ENCODE measurements around the gene GPN3.
"Not testable (repeated sequence)": the region's sequence is repeated elsewhere in the genome, so short reads cannot be mapped to it uniquely, and the experiment has no call there.

Gene GPN3
- 8.3 to 30.0 (median 19.0) reads per million in 18 experiments for total RNA-seq

- peak; percentile 98 for DNase-seq
Observed at GRCh38 chr12:110468214-110469048, at the start of gene GPN3, which contains the start of gene FAM216A. Gene GPN3 (minus strand): TSS chr12:110468257. CDS start chr12:110468203, 54 bp downstream. Gene FAM216A (plus strand): TSS chr12:110468845. CDS start chr12:110468876, 31 bp downstream.

- DNase-seq: no peak
Observed at GRCh38 chr12:110516995-110517394, 48.9 kb upstream of the GPN3 start.

- no peak for DNase-seq
Observed at GRCh38 chr12:110514363-110514762, 46.3 kb upstream of the GPN3 start.

GRCh38 chr12:110513842-110514241, 45.8 kb upstream of the GPN3 start:
- DNase-seq: no peak

GRCh38 chr12:110508071-110508586, 40.1 kb upstream of the GPN3 start:
- no peak for DNase-seq

GRCh38 chr12:110505332-110505731, 37.3 kb upstream of the GPN3 start:
- DNase-seq: no peak

- no peak for DNase-seq
Observed at GRCh38 chr12:110503432-110503831, 35.4 kb upstream of the GPN3 start.

GRCh38 chr12:110501752-110502738, 34.0 kb upstream of the GPN3 start, which contains the start of the genes RAD9B and VPS29:
Gene RAD9B (plus strand): TSS chr12:110502331. CDS start chr12:110502338, 7 bp downstream.
Gene VPS29 (minus strand): TSS chr12:110502111. CDS start chr12:110502051, 60 bp downstream.
- peak; percentile 99 for DNase-seq

GRCh38 chr12:110501399-110501751, 33.3 kb upstream of the GPN3 start:
- DNase-seq: peak; percentile 70 to 77

- peak; percentile 71 to 83 for DNase-seq
Observed at GRCh38 chr12:110498984-110499706, 31.1 kb upstream of the GPN3 start.

- DNase-seq: no peak
Observed at GRCh38 chr12:110475426-110475825, 7.4 kb upstream of the GPN3 start.

GRCh38 chr12:110467847-110468213, 227 bp downstream of the GPN3 start:
- no peak for DNase-seq

- peak in 1 of 2 donors; percentile 11 for DNase-seq
Observed at GRCh38 chr12:110466791-110467190, 1.3 kb downstream of the GPN3 start.

- DNase-seq: not testable (repeated sequence)
Observed at GRCh38 chr12:110465765-110466164, 2.3 kb downstream of the GPN3 start.

- DNase-seq: no peak
Observed at GRCh38 chr12:110465024-110465423, 3.0 kb downstream of the GPN3 start.

- not testable (repeated sequence) for DNase-seq
Observed at GRCh38 chr12:110461189-110461588, 6.9 kb downstream of the GPN3 start.

GRCh38 chr12:110458756-110459155, 9.3 kb downstream of the GPN3 start:
- no peak for DNase-seq

- DNase-seq: no peak
Observed at GRCh38 chr12:110453569-110454296, 14.3 kb downstream of the GPN3 start.

GRCh38 chr12:110451263-110451662, 16.8 kb downstream of the GPN3 start:
- DNase-seq: no peak

- peak; percentile 98 for DNase-seq
Observed at GRCh38 chr12:110449799-110450497, 18.1 kb downstream of the GPN3 start, which contains the start of gene ARPC3. Gene ARPC3 (minus strand): TSS chr12:110450337. CDS start chr12:110450260, 77 bp downstream.
